Right atrium auricular region (tissue), 2 donors: Measurements from ENCODE around the gene MESD. TPM values are rescaled to one million over a fixed set of nuclear protein-coding genes. Genes with fewer than 3 reads are reported as not detected.

Experiments used
- DNase-seq: peaks from one replicate; pipeline ENCODE4 v3.0.0-alpha.2; 2019; ENCODE audit warnings: low spot score
- H3K27ac ChIP-seq, 2 donors: fragments of 200-600 bp; sonication (generic); 1 replicate in 1 of 2; 2 replicates in 1 of 2; pipeline ENCODE4 v1.5.1; 2016 to 2019
- H3K27me3 ChIP-seq, 2 donors: fragments of 200-600 bp; sonication (generic); one replicate each; pipeline versions ENCODE4 v1.5.1 to v1.6.0; 2017 to 2019
- H3K36me3 ChIP-seq: fragments of 200-600 bp; sonication (generic); one replicate; pipeline ENCODE4 v1.5.1; 2016
- H3K4me1 ChIP-seq, 2 donors: fragments of 200-600 bp; sonication (generic); one replicate each; pipeline versions ENCODE4 v1.5.1 to v1.6.0; 2017 to 2019
- H3K4me3 ChIP-seq, 2 donors: fragments of 200-600 bp; sonication (generic); 1 replicate in 1 of 2; 2 replicates in 1 of 2; pipeline ENCODE4 v1.5.1; 2017 to 2019; ENCODE audit warnings: mild to moderate bottlenecking in 1 of 2, moderate library complexity in 1 of 2
- H3K9me3 ChIP-seq, 2 donors: fragments of 200-600 bp; sonication (generic); one replicate each; pipeline ENCODE4 v1.5.1; 2019
- total RNA-seq, 2 donors: library from RNA; depleted of rRNA; stranded (reverse); fragments of >200 nt; gene quantifications; one replicate each; pipeline ENCODE4 v1.1.0, GENCODE V29; 2016
- TF ChIP-seq, protein P1 (sequence below), 2 donors: fragments of 200-600 bp; sonication (generic); IDR thresholded peaks; one replicate each; pipeline ENCODE4 v1.5.1; 2019; ENCODE audit warnings: antibody characterized with exemption in 2 of 2

MESD gene
- total RNA-seq, 2 donors from 2014 or later = 11.3 to 14.5 TPM

DNA sequence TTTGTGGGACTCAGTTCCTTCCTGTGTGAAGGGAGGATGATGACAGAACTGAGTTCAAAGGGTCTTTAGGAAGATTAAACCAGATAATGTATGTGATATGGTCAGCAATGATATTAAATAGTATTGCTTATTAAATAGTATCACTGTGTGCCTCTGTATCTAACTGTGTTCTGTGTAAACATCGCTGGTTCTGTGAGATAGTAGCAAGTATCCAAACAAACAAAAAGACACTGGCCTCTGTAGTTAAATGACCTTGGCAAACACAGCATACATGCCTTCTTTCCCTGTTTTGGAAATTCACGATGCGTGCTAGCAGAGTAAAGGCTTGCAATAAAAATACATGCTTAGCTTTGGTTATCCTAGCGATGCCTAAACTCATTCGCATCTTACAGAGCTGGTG, 76.1 kb downstream of the MESD start:
- Histone ChIP-seq H3K36me3 (peaks cover 12% of the 10 kb centered on the region), H3K9me3 (no peaks in the 10 kb centered on the region), H3K27ac (no peak overlapping the region), H3K4me3 (no peak overlapping the region), H3K4me1 (no peaks in the 10 kb centered on the region), H3K27me3 (no peaks in the 10 kb centered on the region)
- DNase-seq = no peak
- TF ChIP-seq, protein P1, sequence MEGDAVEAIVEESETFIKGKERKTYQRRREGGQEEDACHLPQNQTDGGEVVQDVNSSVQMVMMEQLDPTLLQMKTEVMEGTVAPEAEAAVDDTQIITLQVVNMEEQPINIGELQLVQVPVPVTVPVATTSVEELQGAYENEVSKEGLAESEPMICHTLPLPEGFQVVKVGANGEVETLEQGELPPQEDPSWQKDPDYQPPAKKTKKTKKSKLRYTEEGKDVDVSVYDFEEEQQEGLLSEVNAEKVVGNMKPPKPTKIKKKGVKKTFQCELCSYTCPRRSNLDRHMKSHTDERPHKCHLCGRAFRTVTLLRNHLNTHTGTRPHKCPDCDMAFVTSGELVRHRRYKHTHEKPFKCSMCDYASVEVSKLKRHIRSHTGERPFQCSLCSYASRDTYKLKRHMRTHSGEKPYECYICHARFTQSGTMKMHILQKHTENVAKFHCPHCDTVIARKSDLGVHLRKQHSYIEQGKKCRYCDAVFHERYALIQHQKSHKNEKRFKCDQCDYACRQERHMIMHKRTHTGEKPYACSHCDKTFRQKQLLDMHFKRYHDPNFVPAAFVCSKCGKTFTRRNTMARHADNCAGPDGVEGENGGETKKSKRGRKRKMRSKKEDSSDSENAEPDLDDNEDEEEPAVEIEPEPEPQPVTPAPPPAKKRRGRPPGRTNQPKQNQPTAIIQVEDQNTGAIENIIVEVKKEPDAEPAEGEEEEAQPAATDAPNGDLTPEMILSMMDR (IDR thresholded peaks at IDR 0.05) = no peak

DNA sequence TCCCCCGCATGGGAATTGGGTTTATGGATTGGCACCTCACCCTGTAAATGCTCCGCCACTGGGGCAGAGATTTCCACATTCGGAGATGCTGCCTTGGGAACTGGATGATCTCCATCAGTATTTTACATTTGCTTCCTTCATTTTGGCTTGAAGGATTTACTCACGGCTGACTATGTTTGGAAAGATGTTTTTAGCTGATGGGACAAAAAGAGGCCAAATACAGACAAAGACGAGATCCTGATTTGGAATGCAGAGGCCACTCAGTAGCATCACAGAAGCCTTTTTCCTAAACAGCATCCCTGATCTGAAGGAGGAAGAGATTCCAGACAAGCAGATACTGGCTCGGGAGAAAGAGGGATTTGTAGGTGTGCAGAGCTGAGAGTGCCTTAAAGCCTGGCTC, 76.9 kb downstream of the MESD start:
- no peak overlapping the region for H3K27ac ChIP-seq
- TF ChIP-seq, protein P1 (IDR thresholded peaks at IDR 0.05) = no peak

DNA sequence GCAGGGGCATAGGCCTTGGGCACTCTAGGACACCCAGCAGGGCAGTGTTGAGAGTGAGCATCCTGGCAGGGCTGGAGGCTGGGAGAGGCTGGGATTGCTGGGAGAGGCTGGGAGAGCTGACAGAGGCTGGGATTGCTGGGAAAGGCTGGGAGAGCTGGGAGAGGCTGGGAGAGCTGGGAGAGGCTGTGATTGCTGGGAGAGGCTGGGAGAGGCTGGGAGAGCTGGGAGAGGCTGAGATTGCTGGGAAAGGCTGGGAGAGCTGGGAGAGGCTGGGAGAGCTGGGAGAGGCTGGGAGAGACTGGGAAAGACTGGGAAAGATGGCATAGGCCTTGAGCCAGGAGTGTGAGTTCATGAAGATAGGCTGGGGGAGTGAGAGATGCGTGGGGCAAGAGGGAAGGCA, 77.8 kb downstream of the MESD start:
- Histone ChIP-seq H3K36me3 (peaks cover 17% of the 10 kb centered on the region), H3K27ac (no peak overlapping the region), H3K9me3 (no peaks in the 10 kb centered on the region), H3K4me1 (no peaks in the 10 kb centered on the region), H3K27me3 (no peaks in the 10 kb centered on the region), H3K4me3 (no peak overlapping the region)
- TF ChIP-seq, protein P1 (IDR thresholded peaks at IDR 0.05) = no peak
- DNase-seq = no peak

More for the DNA sequence above, 76.9 kb downstream of the MESD start:
- H3K9me3 ChIP-seq = no peaks in the 10 kb centered on the region
- no peaks in the 10 kb centered on the region for H3K27me3 ChIP-seq
- H3K4me1 ChIP-seq = no peaks in the 10 kb centered on the region
- no peak for DNase-seq
- no peak overlapping the region for H3K4me3 ChIP-seq
- peaks cover 17% of the 10 kb centered on the region for H3K36me3 ChIP-seq

DNA sequence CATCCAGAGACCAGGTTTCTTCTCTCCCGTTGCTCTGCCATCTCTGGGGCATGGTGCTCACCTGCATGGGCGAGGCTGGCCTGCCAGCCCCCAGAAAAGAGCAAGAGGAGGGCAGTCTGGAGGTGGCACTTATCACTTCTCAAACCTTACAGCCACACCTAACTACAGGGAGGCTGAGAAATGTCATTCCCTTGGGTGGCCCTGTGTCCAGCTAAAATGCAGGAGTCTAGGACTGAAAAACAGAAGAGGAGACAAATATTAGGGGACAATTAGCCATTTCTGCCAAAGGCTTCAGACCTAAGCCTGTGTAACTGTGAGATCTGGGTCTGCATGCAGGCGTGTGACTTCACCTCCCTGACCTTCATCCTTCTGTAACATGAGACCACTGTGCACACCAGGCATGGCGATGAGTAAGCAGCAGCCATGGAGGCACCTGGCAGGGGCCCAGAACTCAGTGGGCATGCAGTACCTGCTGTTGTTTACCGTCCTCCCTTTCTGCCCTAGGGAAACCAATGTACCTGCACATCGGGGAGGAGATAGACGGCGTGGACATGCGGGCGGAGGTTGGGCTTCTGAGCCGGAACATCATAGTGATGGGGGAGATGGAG, 83.4 kb downstream of the MESD start:
- DNase-seq = no peak
- H3K36me3 ChIP-seq = peaks cover 17% of the 10 kb centered on the region
- H3K9me3 ChIP-seq = no peaks in the 10 kb centered on the region
- H3K27ac ChIP-seq = no peak overlapping the region
- TF ChIP-seq, protein P1 (IDR thresholded peaks at IDR 0.05) = no peak
- H3K27me3 ChIP-seq = no peaks in the 10 kb centered on the region
- no peak overlapping the region for H3K4me3 ChIP-seq
- peaks cover 0 to 12% of the 10 kb centered on the region in 2 donors for H3K4me1 ChIP-seq

DNA sequence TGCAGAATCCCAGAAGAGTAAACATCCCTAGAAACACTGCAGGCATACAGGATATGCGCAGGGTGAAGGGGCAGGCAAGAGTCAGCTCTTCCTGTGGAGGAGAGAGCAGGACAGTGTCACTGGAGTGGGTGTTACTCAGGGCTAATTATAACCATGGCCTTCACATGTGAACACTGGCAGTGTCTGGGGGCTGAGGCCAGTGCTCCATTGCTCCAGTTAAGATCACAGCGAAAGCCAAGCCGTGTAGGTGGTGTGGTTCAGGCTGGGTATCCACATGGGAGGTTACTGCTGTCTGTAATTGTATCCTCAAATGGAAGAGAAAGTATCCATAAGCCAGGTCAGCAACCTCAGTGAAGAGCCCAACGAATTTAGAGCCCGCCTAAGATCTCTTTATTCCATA, 84.6 kb downstream of the MESD start:
- DNase-seq = no peak
- Histone ChIP-seq H3K27ac (no peak overlapping the region), H3K36me3 (peaks cover 10% of the 10 kb centered on the region), H3K9me3 (no peaks in the 10 kb centered on the region), H3K27me3 (no peaks in the 10 kb centered on the region), H3K4me3 (no peak overlapping the region), H3K4me1 (peaks cover 0 to 12% of the 10 kb centered on the region in 2 donors)
- TF ChIP-seq, protein P1 (IDR thresholded peaks at IDR 0.05) = no peak

DNA sequence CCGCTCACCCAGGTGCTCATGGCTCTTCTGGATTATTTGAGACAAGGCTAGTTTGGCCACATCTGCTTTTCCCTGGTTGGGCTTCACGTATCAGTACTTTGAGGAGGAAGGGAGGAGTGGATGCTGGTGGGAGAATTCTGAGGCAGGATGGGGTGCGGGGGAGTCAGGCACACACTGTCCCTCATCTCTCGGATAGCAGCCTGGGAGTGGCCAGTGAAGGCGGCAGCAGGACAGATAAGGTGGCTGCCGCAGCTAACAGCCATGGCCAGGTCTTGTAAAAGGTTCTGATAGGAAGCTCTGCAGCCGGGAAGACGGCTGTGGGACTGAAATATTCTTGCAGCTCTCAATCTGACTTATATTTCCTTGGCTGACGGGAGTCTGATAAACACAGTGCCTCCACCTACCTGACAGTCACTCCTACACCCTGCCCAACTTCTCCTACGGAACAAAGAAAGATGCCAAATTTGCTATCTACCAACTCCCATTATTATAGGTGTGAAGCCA, 87.3 kb downstream of the MESD start:
- Histone ChIP-seq H3K4me1 (peaks cover 0 to 12% of the 10 kb centered on the region in 2 donors), H3K27me3 (no peaks in the 10 kb centered on the region), H3K36me3 (no peaks in the 10 kb centered on the region), H3K9me3 (no peaks in the 10 kb centered on the region), H3K4me3 (no peak overlapping the region), H3K27ac (no peak overlapping the region)
- TF ChIP-seq, protein P1 (IDR thresholded peaks at IDR 0.05) = no peak
- no peak for DNase-seq
